Progenitor cell of endocrine pancreas (in vitro differentiated cells): ENCODE results near the gene EHBP1. TPM values are rescaled to one million over a fixed set of nuclear protein-coding genes. Genes with fewer than 3 reads are reported as not detected.

Experiments used
- DNase-seq: peaks from one replicate; pipeline ENCODE4 v3.0.0; 2021; ENCODE audit warnings: low spot score; ENCODE audit not compliant: unreplicated experiment
- H3K27ac Mint-ChIP-seq: 2 replicates; pipeline ENCODE4 v1.8.0; 2021; ENCODE audit warnings: mild to moderate bottlenecking, moderate library complexity, mixed read lengths
- H3K27me3 Mint-ChIP-seq: 2 replicates; pipeline ENCODE4 v1.8.0; 2021; ENCODE audit warnings: mixed read lengths
- H3K36me3 Mint-ChIP-seq: 2 replicates; pipeline ENCODE4 v1.8.0; 2022; ENCODE audit warnings: mixed read lengths; ENCODE audit not compliant: insufficient read depth
- H3K4me1 Mint-ChIP-seq: 2 replicates; pipeline ENCODE4 v1.8.0; 2021; ENCODE audit warnings: low read depth, mixed read lengths
- H3K4me3 Mint-ChIP-seq: 2 replicates; pipeline ENCODE4 v1.8.0; 2021; ENCODE audit warnings: low read depth, mild to moderate bottlenecking, moderate library complexity, mixed read lengths
- H3K9me3 Mint-ChIP-seq: 2 replicates; pipeline ENCODE4 v1.8.0; 2021; ENCODE audit warnings: low read depth, mixed read lengths
- CTCF ChIP-seq: fragments of 200-600 bp; sonication (generic); IDR thresholded peaks from one replicate; pipeline ENCODE4 v1.5.0; 2021; ENCODE audit warnings: antibody characterized with exemption, mild to moderate bottlenecking; ENCODE audit not compliant: unreplicated experiment
- total RNA-seq: library from RNA; stranded (reverse); gene quantifications from 2 replicates; pipeline ENCODE4 v1.2.1, GENCODE V29; 2021

Gene EHBP1
- total RNA-seq, 1 donor from 2014 or later, result 45.6 TPM

GRCh38 chr2:62974999-62975398 is 269.5 kb downstream of the EHBP1 start:
- Mint-ChIP-seq H3K4me1 (peaks cover 18% of the 10 kb centered on the region), H3K36me3 (no peaks in the 10 kb centered on the region)
- TF ChIP-seq CTCF, result no peak

GRCh38 chr2:62991605-62992004 is 286.1 kb downstream of the EHBP1 start:
- TF ChIP-seq CTCF, result no peak
- H3K4me1 Mint-ChIP-seq, result no peaks in the 10 kb centered on the region
- no peak overlapping the region for H3K4me3 Mint-ChIP-seq
- no peaks in the 10 kb centered on the region for H3K27me3 Mint-ChIP-seq
- no peak for DNase-seq
- no peaks in the 10 kb centered on the region for H3K36me3 Mint-ChIP-seq
- H3K9me3 Mint-ChIP-seq, result no peaks in the 10 kb centered on the region
- no peak overlapping the region for H3K27ac Mint-ChIP-seq

More at GRCh38 chr2:62974999-62975398, 269.5 kb downstream of the EHBP1 start:
- Mint-ChIP-seq H3K27me3 (no peaks in the 10 kb centered on the region), H3K9me3 (no peaks in the 10 kb centered on the region), H3K27ac (no peak overlapping the region), H3K4me3 (no peak overlapping the region)
- DNase-seq, result no peak

- no peak for TF ChIP-seq CTCF
- Mint-ChIP-seq H3K4me1 (no peaks in the 10 kb centered on the region), H3K27ac (no peak overlapping the region), H3K27me3 (no peaks in the 10 kb centered on the region), H3K9me3 (no peaks in the 10 kb centered on the region), H3K36me3 (peaks cover 5% of the 10 kb centered on the region), H3K4me3 (no peak overlapping the region)
- DNase-seq, result no peak
Measured at GRCh38 chr2:62992561-62992960, 287.0 kb downstream of the EHBP1 start.

GRCh38 chr2:62994206-62994605 is 288.7 kb downstream of the EHBP1 start:
- DNase-seq, result no peak
- Mint-ChIP-seq H3K36me3 (peaks cover 7% of the 10 kb centered on the region), H3K27me3 (no peaks in the 10 kb centered on the region), H3K4me1 (no peaks in the 10 kb centered on the region), H3K4me3 (no peak overlapping the region), H3K9me3 (no peaks in the 10 kb centered on the region), H3K27ac (no peak overlapping the region)
- no peak for TF ChIP-seq CTCF

- Mint-ChIP-seq H3K4me3 (no peak overlapping the region), H3K36me3 (peaks cover 9% of the 10 kb centered on the region), H3K4me1 (no peaks in the 10 kb centered on the region), H3K27me3 (no peaks in the 10 kb centered on the region), H3K27ac (no peak overlapping the region), H3K9me3 (no peaks in the 10 kb centered on the region)
- no peak for TF ChIP-seq CTCF
- DNase-seq, result no peak
Measured at GRCh38 chr2:62996534-62997186, 291.1 kb downstream of the EHBP1 start.
